Gastroesophageal sphincter (tissue), 3 donors: Measurements from ENCODE around the gene SH3PXD2B.

Experiments used
- CTCF ChIP-seq, 4 experiments: fragments of 200-600 bp in 2 of 4; fragments of 450-650 bp in 2 of 4; sonication (generic) in 1 of 4; IDR thresholded peaks; one replicate each; pipeline ENCODE4 v1.5.1; 2017 to 2019; ENCODE audit warnings: antibody characterized with exemption in 4 of 4, mild to moderate bottlenecking in 2 of 4, moderate library complexity in 2 of 4
- POLR2AphosphoS5 ChIP-seq: sonication (generic); formaldehyde crosslinking; IDR thresholded peaks from one replicate; pipeline ENCODE4 v1.6.1; 2017; ENCODE audit warnings: antibody characterized with exemption

GRCh38 chr5:172424111-172424490 is 30.2 kb downstream of the SH3PXD2B start:
- no peak for TF ChIP-seq POLR2AphosphoS5
- TF ChIP-seq CTCF (IDR thresholded peaks at IDR 0.05), result no peak
